ENCODE results near the gene MAPK11.
A peak's percentile ranks its signal among the peaks of the same experiment; 100 is the strongest.

Gene MAPK11

DNA sequence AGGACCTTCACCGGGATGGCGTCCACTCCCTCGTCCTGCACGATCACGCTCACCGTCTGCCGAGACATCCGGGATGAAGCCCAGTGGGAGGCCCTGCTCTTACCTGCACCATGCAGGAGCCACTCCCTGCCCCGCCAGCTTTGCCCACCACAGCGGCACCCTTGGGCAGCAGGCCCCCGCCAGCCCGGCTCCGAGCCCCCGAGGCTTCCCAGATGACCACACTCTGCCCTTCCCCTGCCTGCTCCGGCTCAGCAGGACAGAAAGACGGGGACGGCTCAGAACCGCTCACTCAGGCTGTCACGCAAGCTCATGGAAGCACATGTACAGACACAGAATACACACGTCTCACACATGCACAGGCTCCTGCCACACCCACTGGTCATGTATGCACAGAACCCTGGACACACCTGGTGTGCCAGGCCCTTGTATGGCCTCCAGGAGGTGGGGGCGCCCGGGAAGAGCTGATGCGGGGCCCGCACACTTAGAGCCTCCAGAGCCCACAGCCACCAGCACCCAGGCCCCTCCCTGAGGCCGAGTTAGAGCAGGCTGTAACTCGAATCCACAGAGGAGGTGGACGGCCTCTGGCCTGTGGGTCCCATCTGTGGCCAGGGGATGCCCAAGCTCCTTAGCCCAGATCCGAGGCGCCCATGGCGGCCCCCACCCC is 8.9 kb upstream of the MAPK11 start:
- no peak overlapping the region for H3K4me3 Mint-ChIP-seq
- H3K4me1 Mint-ChIP-seq: peaks cover 8% of the 10 kb centered on the region
- peaks cover 36% of the 10 kb centered on the region for H3K36me3 Mint-ChIP-seq (ENCODE audit: low read depth)
- H3K27ac Mint-ChIP-seq: peak overlapping the region; percentile 29
- no peak for DNase-seq
- H3K27me3 Mint-ChIP-seq (ENCODE audit: low read depth, poor library complexity): no peaks in the 10 kb centered on the region
- TF ChIP-seq, protein P1, sequence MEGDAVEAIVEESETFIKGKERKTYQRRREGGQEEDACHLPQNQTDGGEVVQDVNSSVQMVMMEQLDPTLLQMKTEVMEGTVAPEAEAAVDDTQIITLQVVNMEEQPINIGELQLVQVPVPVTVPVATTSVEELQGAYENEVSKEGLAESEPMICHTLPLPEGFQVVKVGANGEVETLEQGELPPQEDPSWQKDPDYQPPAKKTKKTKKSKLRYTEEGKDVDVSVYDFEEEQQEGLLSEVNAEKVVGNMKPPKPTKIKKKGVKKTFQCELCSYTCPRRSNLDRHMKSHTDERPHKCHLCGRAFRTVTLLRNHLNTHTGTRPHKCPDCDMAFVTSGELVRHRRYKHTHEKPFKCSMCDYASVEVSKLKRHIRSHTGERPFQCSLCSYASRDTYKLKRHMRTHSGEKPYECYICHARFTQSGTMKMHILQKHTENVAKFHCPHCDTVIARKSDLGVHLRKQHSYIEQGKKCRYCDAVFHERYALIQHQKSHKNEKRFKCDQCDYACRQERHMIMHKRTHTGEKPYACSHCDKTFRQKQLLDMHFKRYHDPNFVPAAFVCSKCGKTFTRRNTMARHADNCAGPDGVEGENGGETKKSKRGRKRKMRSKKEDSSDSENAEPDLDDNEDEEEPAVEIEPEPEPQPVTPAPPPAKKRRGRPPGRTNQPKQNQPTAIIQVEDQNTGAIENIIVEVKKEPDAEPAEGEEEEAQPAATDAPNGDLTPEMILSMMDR (IDR thresholded peaks at IDR 0.05): no peak
- H3K9me3 Mint-ChIP-seq: no peaks in the 10 kb centered on the region

DNA sequence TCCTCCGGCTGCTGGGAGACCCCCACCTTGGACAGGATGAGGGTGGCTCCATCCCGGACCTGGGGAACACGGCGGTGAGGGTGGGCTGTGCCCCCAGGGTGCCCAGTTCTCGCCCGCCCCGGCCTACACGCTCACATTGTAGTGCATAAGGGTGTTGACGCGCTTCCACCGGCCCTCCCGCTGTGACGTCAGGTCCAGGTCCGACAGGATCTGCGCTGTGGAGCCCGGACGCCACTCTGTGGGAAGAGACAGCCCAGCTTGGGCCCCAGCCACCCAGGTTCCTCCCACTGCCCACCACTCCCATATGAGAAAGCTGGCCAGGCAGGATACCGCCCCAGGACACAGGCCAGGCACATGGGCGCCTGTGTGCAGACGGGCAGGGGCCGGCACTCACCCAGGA is 8.3 kb upstream of the MAPK11 start:
- H3K4me1 Mint-ChIP-seq: peaks cover 15% of the 10 kb centered on the region
- H3K36me3 Mint-ChIP-seq (ENCODE audit: low read depth): peaks cover 42% of the 10 kb centered on the region
- TF ChIP-seq, protein P1 (IDR thresholded peaks at IDR 0.05): no peak
- no peaks in the 10 kb centered on the region for H3K27me3 Mint-ChIP-seq (ENCODE audit: low read depth, poor library complexity)
- no peak overlapping the region for H3K27ac Mint-ChIP-seq
- H3K9me3 Mint-ChIP-seq: no peaks in the 10 kb centered on the region
- no peak for DNase-seq
- H3K4me3 Mint-ChIP-seq: no peak overlapping the region

DNA sequence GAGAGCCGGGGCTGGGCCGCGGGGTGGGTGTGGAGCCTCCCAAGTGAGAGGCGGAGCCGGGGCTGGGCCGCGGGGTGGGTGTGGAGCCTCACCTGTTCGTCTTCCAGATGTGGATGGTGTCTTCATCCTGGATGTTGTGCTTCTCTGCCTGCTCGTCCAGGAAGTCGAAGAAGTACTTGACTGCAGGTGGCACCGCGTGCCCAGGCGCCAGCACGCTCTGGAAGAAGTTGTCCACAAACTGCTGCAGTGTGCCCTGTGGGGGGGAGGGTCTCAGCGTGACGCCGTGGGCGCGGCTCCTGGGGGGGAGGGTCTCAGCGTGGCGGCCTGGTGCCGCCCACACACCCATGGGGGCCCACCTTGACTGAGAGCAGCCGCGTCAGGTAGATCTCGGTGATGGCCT is 7.6 kb upstream of the MAPK11 start:
- H3K9me3 Mint-ChIP-seq: no peaks in the 10 kb centered on the region
- peaks cover 3% of the 10 kb centered on the region for H3K27me3 Mint-ChIP-seq (ENCODE audit: low read depth, poor library complexity)
- H3K36me3 Mint-ChIP-seq (ENCODE audit: low read depth): peaks cover 42% of the 10 kb centered on the region
- peaks cover 21% of the 10 kb centered on the region for H3K4me1 Mint-ChIP-seq
- H3K4me3 Mint-ChIP-seq: no peak overlapping the region
- no peak for DNase-seq
- H3K27ac Mint-ChIP-seq: no peak overlapping the region
- TF ChIP-seq, protein P1 (IDR thresholded peaks at IDR 0.05): no peak

DNA sequence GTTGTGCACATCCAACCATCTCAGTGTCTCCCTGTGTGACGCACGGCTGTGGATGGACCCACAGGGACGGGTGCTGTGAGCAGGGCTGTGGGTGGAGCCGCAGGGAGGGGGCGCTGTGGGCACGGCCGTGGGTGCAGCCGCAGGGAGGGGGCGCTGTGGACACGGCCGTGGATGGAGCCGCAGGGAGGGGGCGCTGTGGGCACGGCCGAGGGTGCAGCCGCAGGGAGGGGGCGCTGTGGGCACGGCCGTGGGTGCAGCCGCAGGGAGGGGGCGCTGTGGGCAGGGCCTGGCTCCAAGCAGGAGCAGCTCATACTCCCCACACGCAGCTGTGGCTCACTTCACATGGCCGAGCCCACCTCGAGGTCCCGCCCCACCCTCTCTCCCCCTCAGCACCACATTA is 6.0 kb upstream of the MAPK11 start:
- H3K27me3 Mint-ChIP-seq (ENCODE audit: low read depth, poor library complexity): peaks cover 6% of the 10 kb centered on the region
- H3K9me3 Mint-ChIP-seq: no peaks in the 10 kb centered on the region
- peaks cover 42% of the 10 kb centered on the region for H3K36me3 Mint-ChIP-seq (ENCODE audit: low read depth)
- H3K4me1 Mint-ChIP-seq: peaks cover 25% of the 10 kb centered on the region
- no peak overlapping the region for H3K4me3 Mint-ChIP-seq
- H3K27ac Mint-ChIP-seq: no peak overlapping the region
- TF ChIP-seq, protein P1 (IDR thresholded peaks at IDR 0.05): no peak
- DNase-seq: no peak

DNA sequence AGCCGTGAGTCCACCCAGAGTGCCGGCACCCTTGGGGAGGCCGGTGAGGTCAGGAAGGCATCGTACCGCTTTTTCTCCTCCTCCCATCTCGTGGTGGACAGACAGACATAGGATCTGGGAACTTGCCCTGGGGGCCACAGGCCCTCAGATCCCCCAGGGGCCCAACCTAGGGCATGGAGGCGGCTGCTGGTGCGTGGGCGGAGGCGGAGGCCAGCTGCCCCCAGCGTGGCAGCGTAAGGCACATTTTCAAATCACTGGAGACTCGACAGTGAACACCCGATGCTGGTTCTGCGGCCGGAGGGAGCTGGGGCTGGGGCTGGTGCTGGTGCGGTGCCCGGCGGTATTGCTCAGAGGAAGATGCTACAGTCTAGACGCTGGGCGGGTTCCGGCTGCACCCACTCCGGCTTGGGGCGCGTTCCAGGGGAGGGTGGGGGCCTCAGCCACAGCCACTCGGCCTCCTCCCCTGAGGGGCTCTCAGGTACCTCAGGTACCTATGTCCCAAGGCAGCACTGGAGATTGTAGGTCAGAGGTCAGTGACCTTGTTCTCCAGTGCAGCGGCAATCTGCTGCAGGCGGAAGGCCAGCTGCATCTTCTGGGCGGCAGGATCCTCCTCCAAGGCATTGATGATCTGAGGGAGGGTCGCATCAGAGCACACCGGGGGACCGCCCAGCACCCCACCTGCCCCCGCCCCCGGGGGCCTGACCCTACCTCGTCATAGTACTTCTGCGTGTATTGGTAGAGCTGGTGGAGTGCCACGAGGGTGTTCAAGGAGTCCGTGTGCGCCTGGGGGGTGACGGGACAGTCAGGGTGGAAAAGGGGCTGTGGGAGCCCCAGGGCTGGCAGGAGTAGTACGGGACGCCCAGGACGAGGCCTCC is 5.2 kb upstream of the MAPK11 start:
- H3K9me3 Mint-ChIP-seq: no peaks in the 10 kb centered on the region
- H3K27ac Mint-ChIP-seq: no peak overlapping the region
- TF ChIP-seq, protein P1 (IDR thresholded peaks at IDR 0.05): no peak
- DNase-seq: no peak
- peaks cover 36% of the 10 kb centered on the region for H3K36me3 Mint-ChIP-seq (ENCODE audit: low read depth)
- peaks cover 14% of the 10 kb centered on the region for H3K27me3 Mint-ChIP-seq (ENCODE audit: low read depth, poor library complexity)
- no peak overlapping the region for H3K4me3 Mint-ChIP-seq
- peaks cover 25% of the 10 kb centered on the region for H3K4me1 Mint-ChIP-seq

Data from nephron progenitor cell (in vitro differentiated cells).